ENCODE measurements around the gene R3HDM4.
"Not testable (repeated sequence)": the region's sequence is repeated elsewhere in the genome, so short reads cannot be mapped to it uniquely, and the experiment has no call there.

Gene R3HDM4

GRCh38 chr19:883661-884211 lies 29.3 kb downstream of the R3HDM4 start:
- H3K27ac ChIP-seq: no peak overlapping the region
- no peak for TF ChIP-seq ZFX (IDR thresholded peaks at IDR 0.05; ENCODE audit: borderline replicate concordance)
- no peak for TF ChIP-seq CTCF (IDR thresholded peaks at IDR 0.05)

GRCh38 chr19:882871-883497 lies 30.0 kb downstream of the R3HDM4 start:
- H3K27ac ChIP-seq: no peak overlapping the region
- no peak for TF ChIP-seq ZFX (IDR thresholded peaks at IDR 0.05; ENCODE audit: borderline replicate concordance)
- TF ChIP-seq CTCF (IDR thresholded peaks at IDR 0.05): no peak

GRCh38 chr19:881385-882071 lies 31.5 kb downstream of the R3HDM4 start:
- H3K27ac ChIP-seq: no peak overlapping the region
- TF ChIP-seq CTCF (IDR thresholded peaks at IDR 0.05): no peak
- no peak for TF ChIP-seq ZFX (IDR thresholded peaks at IDR 0.05; ENCODE audit: borderline replicate concordance)

GRCh38 chr19:879711-880438 lies 33.1 kb downstream of the R3HDM4 start:
- TF ChIP-seq CTCF (IDR thresholded peaks at IDR 0.05): no peak
- no peak for TF ChIP-seq ZFX (IDR thresholded peaks at IDR 0.05; ENCODE audit: borderline replicate concordance)
- H3K27ac ChIP-seq: no peak overlapping the region

GRCh38 chr19:878751-879561 lies 34.1 kb downstream of the R3HDM4 start:
- H3K27ac ChIP-seq: not testable (repeated sequence)

GRCh38 chr19:877992-878660 lies 34.9 kb downstream of the R3HDM4 start:
- H3K27ac ChIP-seq: not testable (repeated sequence)

GRCh38 chr19:876780-877314 lies 36.2 kb downstream of the R3HDM4 start:
- H3K27ac ChIP-seq: peak overlapping the region; percentile 15; the same call in 1 of the 2 replicates
- TF ChIP-seq ZFX (IDR thresholded peaks at IDR 0.05; ENCODE audit: borderline replicate concordance) (no peak), CTCF (IDR thresholded peaks at IDR 0.05) (no peak)

Measured in 22Rv1 (cell line).